GM06990 (cell line): ENCODE measurements around the gene PIM1.
"Not testable (repeated sequence)": the region's sequence is repeated elsewhere in the genome, so short reads cannot be mapped to it uniquely, and the experiment has no call there.

Experiments
- DNase-seq: peaks from one replicate; pipeline ENCODE4 v3.0.0-alpha.2; 2011; ENCODE audit not compliant: insufficient read length; ENCODE audit errors: extremely low read depth
- H3K27me3 ChIP-seq: replicated peaks from 2 replicates; pipeline ENCODE4 v1.6.0; 2011; ENCODE audit warnings: low read length; ENCODE audit not compliant: control insufficient read depth, insufficient read depth
- H3K36me3 ChIP-seq: 2 replicates; pipeline ENCODE4 v1.5.1; 2011; ENCODE audit warnings: low read length; ENCODE audit not compliant: control insufficient read depth, insufficient read depth
- H3K4me3 ChIP-seq: replicated peaks from 2 replicates; pipeline ENCODE4 v1.5.1; 2011; ENCODE audit warnings: low read depth, mild to moderate bottlenecking, control low read depth, low read length
- TF ChIP-seq, protein P1 (sequence below): IDR thresholded peaks from 2 replicates; pipeline ENCODE4 v1.5.1; 2011; ENCODE audit warnings: low read length, control low read depth, mild to moderate bottlenecking, inconsistent platforms; ENCODE audit not compliant: insufficient read depth, poor library complexity, severe bottlenecking

Gene PIM1

GRCh38 chr6:37126493-37126958 lies 43.4 kb upstream of the PIM1 start:
- Histone ChIP-seq H3K4me3 (no peak overlapping the region), H3K27me3 (no peaks in the 10 kb centered on the region), H3K36me3 (no peaks in the 10 kb centered on the region)
- no peak for DNase-seq
- TF ChIP-seq, protein P1, sequence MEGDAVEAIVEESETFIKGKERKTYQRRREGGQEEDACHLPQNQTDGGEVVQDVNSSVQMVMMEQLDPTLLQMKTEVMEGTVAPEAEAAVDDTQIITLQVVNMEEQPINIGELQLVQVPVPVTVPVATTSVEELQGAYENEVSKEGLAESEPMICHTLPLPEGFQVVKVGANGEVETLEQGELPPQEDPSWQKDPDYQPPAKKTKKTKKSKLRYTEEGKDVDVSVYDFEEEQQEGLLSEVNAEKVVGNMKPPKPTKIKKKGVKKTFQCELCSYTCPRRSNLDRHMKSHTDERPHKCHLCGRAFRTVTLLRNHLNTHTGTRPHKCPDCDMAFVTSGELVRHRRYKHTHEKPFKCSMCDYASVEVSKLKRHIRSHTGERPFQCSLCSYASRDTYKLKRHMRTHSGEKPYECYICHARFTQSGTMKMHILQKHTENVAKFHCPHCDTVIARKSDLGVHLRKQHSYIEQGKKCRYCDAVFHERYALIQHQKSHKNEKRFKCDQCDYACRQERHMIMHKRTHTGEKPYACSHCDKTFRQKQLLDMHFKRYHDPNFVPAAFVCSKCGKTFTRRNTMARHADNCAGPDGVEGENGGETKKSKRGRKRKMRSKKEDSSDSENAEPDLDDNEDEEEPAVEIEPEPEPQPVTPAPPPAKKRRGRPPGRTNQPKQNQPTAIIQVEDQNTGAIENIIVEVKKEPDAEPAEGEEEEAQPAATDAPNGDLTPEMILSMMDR = no peak

- Histone ChIP-seq H3K36me3 (no peaks in the 10 kb centered on the region), H3K27me3 (no peaks in the 10 kb centered on the region), H3K4me3 (no peak overlapping the region)
- TF ChIP-seq, protein P1 = no peak
- no peak for DNase-seq
Measured at GRCh38 chr6:37126961-37127616, 42.9 kb upstream of the PIM1 start.

- no peak overlapping the region for H3K4me3 ChIP-seq
- no peaks in the 10 kb centered on the region for H3K27me3 ChIP-seq
- no peak for DNase-seq
- TF ChIP-seq, protein P1 = no peak
- H3K36me3 ChIP-seq = no peaks in the 10 kb centered on the region
Measured at GRCh38 chr6:37127961-37128862, 41.7 kb upstream of the PIM1 start.

- not testable (repeated sequence) for H3K27me3 ChIP-seq, DNase-seq, H3K4me3 ChIP-seq, H3K36me3 ChIP-seq
Measured at GRCh38 chr6:37128863-37129443, 41.0 kb upstream of the PIM1 start.

DNA sequence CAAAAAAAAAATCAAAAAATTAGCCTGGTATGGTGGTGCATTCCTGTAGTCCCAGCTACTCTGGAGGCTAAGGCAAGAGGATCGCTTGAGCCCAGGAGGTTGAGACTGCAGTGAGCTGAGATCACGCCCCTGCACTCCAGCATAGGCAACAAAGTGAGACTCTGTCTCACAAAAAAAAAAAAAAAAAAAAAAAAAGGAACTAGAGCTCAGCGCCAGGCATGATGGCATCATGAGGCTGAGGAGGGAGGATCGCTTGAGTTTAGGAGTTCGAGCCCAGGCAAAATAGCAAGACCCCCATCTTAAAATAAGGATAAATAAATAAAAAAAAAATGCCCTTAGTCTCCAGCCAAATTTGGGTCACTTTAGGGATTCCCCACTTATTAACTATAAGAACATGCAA lies 40.4 kb upstream of the PIM1 start:
- TF ChIP-seq, protein P1 = no peak

GRCh38 chr6:37130704-37131103 lies 39.2 kb upstream of the PIM1 start:
- no peak overlapping the region for H3K4me3 ChIP-seq
- TF ChIP-seq, protein P1 = no peak
- no peaks in the 10 kb centered on the region for H3K36me3 ChIP-seq
- no peak for DNase-seq
- H3K27me3 ChIP-seq = no peaks in the 10 kb centered on the region

More for the DNA sequence above, 40.4 kb upstream of the PIM1 start:
- Histone ChIP-seq H3K36me3 (no peaks in the 10 kb centered on the region), H3K27me3 (no peaks in the 10 kb centered on the region), H3K4me3 (no peak overlapping the region)
- no peak for DNase-seq
